GM12892 (cell line): Measurements from ENCODE around the gene MAGEA6.
"Not testable (repeated sequence)": the region's sequence is repeated elsewhere in the genome, so short reads cannot be mapped to it uniquely, and the experiment has no call there.

ENCODE experiments used
- DNase-seq: peaks from one replicate; pipeline ENCODE4 v3.0.0; 2011; ENCODE audit not compliant: insufficient read length
- FAIRE-seq: peaks from 2 replicates; lab custom pipeline; 2011; peaks lifted over from hg19 to GRCh38; lab: Jason Lieb, UNC
- POLR2A ChIP-seq: IDR thresholded peaks from 2 replicates; pipeline ENCODE4 v1.6.1; 2011; ENCODE audit warnings: low read depth, low read length, control low read depth
- POLR2AphosphoS5 ChIP-seq: IDR thresholded peaks from 2 replicates; pipeline ENCODE4 v1.6.1; 2011; ENCODE audit warnings: low read depth, low read length, control low read depth
- TAF1 ChIP-seq: IDR thresholded peaks from 2 replicates; pipeline ENCODE4 v1.6.1; 2011; ENCODE audit warnings: low read depth, mild to moderate bottlenecking, control low read depth, low read length, borderline replicate concordance

MAGEA6 gene

GRCh38 chrX:152738560-152738959, 30.9 kb downstream of the MAGEA6 start:
- no peak for DNase-seq
- FAIRE-seq: no peak
- TF ChIP-seq POLR2A (no peak), TAF1 (no peak), POLR2AphosphoS5 (no peak)

- not testable (repeated sequence) for DNase-seq
- FAIRE-seq: peak; percentile 30
These were observed 33.0 kb downstream of the MAGEA6 start for GRCh38 chrX:152736528-152736927.

- DNase-seq: no peak
- TF ChIP-seq TAF1 (no peak), POLR2AphosphoS5 (no peak), POLR2A (no peak)
- FAIRE-seq: no peak
These were observed 33.5 kb downstream of the MAGEA6 start for GRCh38 chrX:152735860-152736511.

GRCh38 chrX:152735101-152735500, 34.4 kb downstream of the MAGEA6 start:
- no peak for TF ChIP-seq POLR2A
- TF ChIP-seq TAF1: no peak
- no peak for TF ChIP-seq POLR2AphosphoS5
- DNase-seq: no peak
- FAIRE-seq: no peak

GRCh38 chrX:152734143-152734858, 35.2 kb downstream of the MAGEA6 start:
- FAIRE-seq, DNase-seq: not testable (repeated sequence)

GRCh38 chrX:152733261-152733975, 36.1 kb downstream of the MAGEA6 start, which contains the start of the genes CSAG1 and MAGEA12:
Gene CSAG1 (minus strand): TSS chrX:152733721. CDS start chrX:152732460, 1,261 bp downstream.
Gene MAGEA12 (plus strand): TSS chrX:152733757. CDS start chrX:152736162, 2,405 bp downstream.
- FAIRE-seq: no peak
- TF ChIP-seq POLR2A (no peak), TAF1 (no peak), POLR2AphosphoS5 (no peak)

GRCh38 chrX:152725409-152725808, 44.1 kb downstream of the MAGEA6 start:
- FAIRE-seq: no peak
- DNase-seq: no peak
- TF ChIP-seq POLR2A (no peak), TAF1 (no peak), POLR2AphosphoS5 (no peak)

More at GRCh38 chrX:152733261-152733975, 36.1 kb downstream of the MAGEA6 start, which contains the start of the genes CSAG1 and MAGEA12:
- DNase-seq: no peak
